Ishikawa (cell line): ENCODE measurements around the gene SRSF2.

Source experiments
- FOXM1 ChIP-seq: IDR thresholded peaks from 2 replicates; pipeline ENCODE4 v1.6.1; 2012; ENCODE audit warnings: low read depth, borderline replicate concordance
- NFIC ChIP-seq: IDR thresholded peaks from 2 replicates; pipeline ENCODE4 v1.6.1; 2012
- TF ChIP-seq, protein P1 (sequence below): IDR thresholded peaks from 2 replicates; pipeline ENCODE4 v1.6.1; 2012; ENCODE audit warnings: low read depth, mild to moderate bottlenecking

GRCh38 chr17:76735586-76736348, 1.4 kb downstream of the SRSF2 start:
- TF ChIP-seq FOXM1 (no peak), NFIC (no peak)
- TF ChIP-seq, protein P1, sequence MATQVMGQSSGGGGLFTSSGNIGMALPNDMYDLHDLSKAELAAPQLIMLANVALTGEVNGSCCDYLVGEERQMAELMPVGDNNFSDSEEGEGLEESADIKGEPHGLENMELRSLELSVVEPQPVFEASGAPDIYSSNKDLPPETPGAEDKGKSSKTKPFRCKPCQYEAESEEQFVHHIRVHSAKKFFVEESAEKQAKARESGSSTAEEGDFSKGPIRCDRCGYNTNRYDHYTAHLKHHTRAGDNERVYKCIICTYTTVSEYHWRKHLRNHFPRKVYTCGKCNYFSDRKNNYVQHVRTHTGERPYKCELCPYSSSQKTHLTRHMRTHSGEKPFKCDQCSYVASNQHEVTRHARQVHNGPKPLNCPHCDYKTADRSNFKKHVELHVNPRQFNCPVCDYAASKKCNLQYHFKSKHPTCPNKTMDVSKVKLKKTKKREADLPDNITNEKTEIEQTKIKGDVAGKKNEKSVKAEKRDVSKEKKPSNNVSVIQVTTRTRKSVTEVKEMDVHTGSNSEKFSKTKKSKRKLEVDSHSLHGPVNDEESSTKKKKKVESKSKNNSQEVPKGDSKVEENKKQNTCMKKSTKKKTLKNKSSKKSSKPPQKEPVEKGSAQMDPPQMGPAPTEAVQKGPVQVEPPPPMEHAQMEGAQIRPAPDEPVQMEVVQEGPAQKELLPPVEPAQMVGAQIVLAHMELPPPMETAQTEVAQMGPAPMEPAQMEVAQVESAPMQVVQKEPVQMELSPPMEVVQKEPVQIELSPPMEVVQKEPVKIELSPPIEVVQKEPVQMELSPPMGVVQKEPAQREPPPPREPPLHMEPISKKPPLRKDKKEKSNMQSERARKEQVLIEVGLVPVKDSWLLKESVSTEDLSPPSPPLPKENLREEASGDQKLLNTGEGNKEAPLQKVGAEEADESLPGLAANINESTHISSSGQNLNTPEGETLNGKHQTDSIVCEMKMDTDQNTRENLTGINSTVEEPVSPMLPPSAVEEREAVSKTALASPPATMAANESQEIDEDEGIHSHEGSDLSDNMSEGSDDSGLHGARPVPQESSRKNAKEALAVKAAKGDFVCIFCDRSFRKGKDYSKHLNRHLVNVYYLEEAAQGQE: no peak
